EH (cell line): ENCODE results near the gene USP31.

Experiments used
- DNase-seq: peaks from one replicate; pipeline ENCODE4 v3.0.0-alpha.2; 2015; ENCODE audit warnings: low read depth

The USP31 gene

DNA sequence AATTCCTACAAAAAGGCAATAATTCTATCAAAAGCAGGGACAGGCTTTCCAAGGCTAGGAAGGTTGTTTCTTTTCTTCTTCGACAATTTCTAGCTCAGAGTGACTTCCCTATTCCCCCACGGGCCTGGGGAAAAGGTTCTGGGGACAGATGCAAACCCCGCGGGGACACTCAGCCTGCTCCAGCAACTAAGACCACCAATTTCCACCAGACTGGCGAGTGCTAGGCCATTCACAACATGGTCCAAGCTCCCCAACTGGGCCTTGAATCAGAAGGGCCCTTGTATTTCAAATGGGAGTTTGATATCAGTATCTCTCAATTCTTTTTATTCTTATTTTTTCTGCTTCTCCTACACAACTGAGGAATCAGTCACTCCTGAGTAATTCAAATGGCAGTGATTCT is 86.7 kb downstream of the USP31 start:
- DNase-seq, result no peak

DNA sequence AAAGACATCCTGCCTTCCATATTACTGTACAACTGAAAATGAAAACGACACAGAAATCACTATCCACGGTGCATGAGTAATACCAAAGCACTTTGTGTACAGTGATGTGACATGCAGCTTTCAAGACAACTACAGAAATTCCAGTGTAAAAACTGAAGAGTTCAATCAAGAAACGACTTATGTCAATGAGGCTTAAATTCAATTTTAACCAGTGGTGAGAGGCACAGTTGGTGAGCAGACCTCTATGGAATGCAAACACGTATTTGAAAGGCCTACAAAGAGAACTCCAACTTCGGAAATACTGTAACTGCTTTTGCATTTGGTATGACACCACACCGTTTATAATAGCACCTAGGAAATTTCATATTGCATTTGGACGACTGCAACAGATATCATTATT is 87.6 kb downstream of the USP31 start:
- DNase-seq, result peak; percentile 19

GRCh38 chr16:23060458-23061320 is 88.6 kb downstream of the USP31 start:
- peak; percentile 66 for DNase-seq

DNA sequence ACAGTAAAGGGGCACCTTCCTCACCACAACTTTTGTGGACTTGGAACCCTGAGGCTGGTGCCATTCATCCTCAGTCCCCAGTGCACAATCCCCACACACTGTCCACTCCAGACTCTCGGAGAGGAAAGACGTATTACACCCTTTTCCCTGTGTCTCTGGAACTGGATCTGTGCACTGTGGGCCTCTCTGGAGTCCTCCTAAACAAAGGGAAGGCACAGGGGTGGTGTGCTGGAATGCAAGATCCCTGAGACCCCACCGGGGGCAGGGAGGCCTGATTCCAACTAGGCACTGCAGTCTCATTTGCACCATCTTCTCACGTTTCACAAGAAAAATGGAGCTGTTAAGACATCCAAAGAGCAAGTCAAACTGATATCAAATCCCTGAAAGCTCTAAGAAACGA is 89.8 kb downstream of the USP31 start:
- no peak for DNase-seq

DNA sequence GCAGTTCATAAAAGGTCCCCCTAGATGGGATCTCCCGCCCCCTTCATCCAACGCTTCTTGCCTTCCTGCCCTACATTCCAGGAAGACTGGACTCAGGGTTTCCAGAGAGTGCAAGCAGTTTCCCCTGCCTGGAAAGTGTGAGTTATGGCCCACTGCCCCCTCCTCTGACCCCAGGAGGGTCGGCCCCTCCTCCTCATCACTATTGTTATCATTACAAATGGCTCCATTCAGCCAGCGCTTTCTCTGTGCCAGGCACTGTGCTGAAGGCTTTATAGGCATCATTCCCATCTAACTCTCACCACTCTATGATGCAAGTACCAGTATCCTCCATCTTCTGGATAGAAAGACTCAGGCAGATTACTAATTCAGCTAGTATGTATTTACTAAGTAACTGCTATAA is 90.7 kb downstream of the USP31 start:
- no peak for DNase-seq

- no peak for DNase-seq
Measured at GRCh38 chr16:23057013-23057596, 92.1 kb downstream of the USP31 start.

- DNase-seq, result no peak
Measured at GRCh38 chr16:23055481-23055880, 93.8 kb downstream of the USP31 start.

DNA sequence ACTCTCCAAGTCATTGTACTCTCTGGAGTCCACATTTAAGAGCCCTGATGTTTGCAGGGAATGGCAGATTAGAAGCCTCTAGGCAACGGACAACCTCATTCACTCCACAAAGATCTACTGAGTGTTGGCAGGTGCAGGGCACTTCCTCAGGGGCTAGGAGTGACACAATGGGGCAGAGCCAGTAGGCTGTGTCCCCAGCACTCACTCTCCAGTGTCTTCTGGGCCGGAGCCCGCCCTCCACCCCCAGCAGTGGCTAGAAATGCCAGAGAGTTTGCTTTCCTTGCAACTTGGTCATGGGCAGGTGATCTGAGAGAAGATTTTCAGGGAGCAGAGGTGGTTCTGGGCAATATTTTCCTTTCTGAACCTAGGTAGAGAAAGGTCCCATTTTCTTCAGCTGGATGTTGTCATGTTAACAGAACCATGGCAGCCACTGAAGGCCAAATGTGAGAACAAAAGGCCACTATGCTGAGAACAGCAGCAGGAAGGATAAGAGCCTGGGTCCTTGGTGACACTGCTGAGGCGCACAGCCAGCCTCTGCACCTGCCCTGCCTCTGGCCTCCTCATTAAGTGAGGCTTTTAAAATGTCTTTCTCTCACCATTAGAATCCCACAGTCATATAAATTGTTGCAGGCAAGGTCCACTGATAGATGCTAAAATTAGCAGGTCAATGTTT is 96.2 kb downstream of the USP31 start:
- no peak for DNase-seq

DNA sequence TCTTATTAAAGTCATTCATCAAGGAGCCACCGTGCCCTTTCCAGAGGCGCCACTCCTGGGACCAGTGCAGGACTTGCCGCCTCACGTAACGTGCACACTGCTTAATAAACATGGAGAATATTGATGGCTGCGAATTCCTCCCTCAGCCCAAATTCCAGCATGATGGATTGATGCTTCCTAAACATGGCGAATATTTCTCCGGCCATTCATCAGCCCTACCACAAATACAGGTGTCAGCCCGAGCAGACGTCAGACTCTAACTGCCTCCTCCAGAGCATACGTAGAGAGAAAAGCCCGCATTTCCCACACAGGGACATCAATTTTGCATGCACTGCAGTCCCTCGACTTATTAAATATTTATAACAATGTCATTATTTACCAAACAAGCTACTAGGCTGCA is 97.0 kb downstream of the USP31 start:
- DNase-seq, result no peak

- DNase-seq, result no peak
Measured at GRCh38 chr16:23051587-23051986, 97.7 kb downstream of the USP31 start.

GRCh38 chr16:23048164-23048563 is 101.1 kb downstream of the USP31 start:
- DNase-seq, result no peak

- no peak for DNase-seq
Measured at GRCh38 chr16:23045025-23045424, 104.2 kb downstream of the USP31 start.

- DNase-seq, result no peak
Measured at GRCh38 chr16:23040246-23040645, 109.0 kb downstream of the USP31 start.

DNA sequence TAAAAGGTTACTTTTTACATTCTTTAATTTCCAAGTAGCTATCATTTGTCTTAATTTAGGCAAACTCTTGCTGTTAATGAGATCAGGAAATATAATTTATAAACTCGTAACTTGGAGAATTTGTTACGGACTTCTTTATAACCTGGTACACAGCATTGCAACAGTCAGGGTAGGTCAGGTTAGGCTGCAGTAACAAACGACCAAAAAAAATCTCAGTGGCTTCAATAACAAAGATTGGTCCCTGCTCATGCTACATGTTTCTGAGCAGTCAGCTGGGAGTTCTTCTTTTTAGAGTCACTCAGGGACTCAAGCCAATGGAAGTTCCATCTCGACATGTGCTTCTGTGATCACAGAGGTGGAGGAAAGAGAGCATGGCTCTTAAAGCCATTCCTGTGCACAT is 110.1 kb downstream of the USP31 start:
- DNase-seq, result no peak

DNA sequence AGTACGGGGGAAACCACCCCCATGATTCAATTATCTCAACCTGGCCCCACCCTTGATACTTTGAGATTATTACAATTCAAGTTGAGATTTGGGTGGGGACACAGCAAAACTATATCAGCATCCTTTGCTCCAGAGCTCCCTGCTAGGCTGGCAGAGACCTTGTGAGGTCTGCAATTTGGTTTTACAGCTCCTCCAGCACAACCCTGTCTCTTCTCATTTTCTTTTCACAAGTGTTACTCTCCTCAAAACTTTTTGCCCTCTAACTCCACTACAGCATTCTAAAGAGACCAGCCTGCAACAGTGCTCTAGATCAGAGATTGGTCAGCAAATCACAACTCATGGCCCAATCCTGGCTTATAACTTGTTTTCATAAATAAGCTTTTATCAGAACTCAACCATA is 114.0 kb downstream of the USP31 start:
- no peak for DNase-seq

- no peak for DNase-seq
Measured at GRCh38 chr16:23031508-23032098, 117.6 kb downstream of the USP31 start.

DNA sequence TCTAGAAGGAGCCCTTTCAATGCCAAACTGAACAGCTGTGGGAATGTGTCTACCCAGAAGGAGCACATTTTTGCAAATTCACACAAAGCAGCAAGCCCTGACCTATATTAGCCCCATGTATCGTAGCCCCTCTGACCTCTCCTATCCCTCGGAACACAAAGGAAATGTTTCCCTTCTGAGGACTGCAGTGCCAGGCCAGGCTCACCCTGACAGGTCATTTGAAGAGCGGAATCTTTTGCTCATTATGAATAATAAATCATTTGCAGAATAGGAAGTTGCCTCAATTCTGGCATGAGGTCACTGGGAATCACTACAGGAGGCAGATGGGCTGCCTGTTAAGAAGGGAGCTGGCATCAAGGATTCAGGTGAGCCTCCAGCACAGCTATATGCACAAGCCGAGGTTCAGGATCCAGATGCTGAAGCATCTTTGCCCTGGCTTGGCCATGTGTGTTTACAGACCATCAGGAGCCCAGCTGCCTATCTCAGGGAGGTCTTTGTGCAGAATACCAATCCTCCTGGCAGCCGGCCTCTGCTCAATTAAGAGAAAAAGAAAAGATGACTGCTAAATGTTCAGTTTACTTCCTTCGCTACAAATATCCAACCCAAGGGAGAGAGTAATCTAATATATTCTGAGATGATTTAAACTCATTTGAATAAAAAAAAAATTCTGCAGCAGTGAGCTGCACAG is 119.4 kb downstream of the USP31 start:
- DNase-seq, result no peak

DNA sequence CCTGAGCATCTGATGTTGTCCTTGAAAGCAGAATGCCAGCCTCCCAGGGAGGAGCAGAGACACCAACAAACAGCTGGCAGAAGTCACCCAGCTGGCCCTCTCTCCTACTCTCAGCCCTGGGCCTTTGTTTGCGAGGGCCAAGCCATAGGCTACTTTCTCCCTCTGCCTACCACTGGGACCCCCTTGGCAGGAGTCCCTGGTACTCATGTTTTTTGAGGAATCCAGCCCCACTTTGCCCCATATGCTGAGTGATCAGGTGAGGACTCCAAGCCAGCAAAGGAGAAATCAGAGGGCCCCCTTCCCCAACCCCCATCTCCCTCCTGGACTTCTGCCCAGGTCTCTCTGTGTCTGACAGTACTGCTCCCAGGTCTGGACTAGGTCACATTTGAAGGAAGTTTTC is 121.9 kb downstream of the USP31 start:
- DNase-seq, result no peak

GRCh38 chr16:23026784-23027362 is 122.4 kb downstream of the USP31 start:
- peak; percentile 49 for DNase-seq

- DNase-seq, result peak; percentile 38
Measured at GRCh38 chr16:23025692-23026307, 123.5 kb downstream of the USP31 start.

DNA sequence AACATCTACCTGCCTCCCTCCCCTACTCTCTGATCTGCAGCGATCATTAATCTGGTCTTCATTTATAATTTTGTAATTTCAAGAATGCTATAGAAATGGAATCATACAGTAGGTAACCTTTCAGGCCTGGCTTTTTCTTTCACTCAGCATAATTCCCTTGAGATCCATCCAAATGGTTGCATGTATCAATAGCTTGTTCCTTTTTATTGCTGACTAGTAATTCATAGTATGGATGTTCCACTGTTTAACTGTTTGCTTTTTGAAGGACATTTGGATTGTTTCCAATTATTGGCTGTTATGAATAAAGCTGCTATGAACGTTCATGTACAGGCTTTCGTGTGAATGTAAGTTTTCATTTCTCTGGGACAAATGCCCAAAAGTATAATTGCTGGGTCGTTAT is 125.2 kb downstream of the USP31 start:
- DNase-seq, result no peak
